Measurements from ENCODE around the gene XPR1.

The XPR1 gene

DNA sequence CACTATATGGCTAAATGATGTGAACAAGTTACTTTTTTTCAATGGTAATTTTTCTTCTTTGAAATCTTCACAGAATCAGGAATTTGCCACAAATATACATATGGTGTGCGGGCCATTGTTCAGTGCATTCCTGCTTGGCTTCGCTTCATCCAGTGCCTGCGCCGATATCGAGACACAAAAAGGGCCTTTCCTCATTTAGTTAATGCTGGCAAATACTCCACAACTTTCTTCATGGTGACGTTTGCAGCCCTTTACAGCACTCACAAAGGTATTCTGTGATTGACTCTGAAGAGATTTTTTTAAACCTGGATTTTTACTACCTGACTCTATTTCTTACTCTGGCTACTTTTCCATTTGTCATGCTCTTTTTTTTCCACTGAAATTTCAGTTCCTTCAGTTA lies 204.6 kb downstream of the XPR1 start:
- no peak for DNase-seq (ENCODE audit: low spot score)
- in situ Hi-C loops (cut with MboI; ENCODE audit: low sequenced_read_pairs, unreplicated experiment), result no loop called here
- TF ChIP-seq, protein P1, sequence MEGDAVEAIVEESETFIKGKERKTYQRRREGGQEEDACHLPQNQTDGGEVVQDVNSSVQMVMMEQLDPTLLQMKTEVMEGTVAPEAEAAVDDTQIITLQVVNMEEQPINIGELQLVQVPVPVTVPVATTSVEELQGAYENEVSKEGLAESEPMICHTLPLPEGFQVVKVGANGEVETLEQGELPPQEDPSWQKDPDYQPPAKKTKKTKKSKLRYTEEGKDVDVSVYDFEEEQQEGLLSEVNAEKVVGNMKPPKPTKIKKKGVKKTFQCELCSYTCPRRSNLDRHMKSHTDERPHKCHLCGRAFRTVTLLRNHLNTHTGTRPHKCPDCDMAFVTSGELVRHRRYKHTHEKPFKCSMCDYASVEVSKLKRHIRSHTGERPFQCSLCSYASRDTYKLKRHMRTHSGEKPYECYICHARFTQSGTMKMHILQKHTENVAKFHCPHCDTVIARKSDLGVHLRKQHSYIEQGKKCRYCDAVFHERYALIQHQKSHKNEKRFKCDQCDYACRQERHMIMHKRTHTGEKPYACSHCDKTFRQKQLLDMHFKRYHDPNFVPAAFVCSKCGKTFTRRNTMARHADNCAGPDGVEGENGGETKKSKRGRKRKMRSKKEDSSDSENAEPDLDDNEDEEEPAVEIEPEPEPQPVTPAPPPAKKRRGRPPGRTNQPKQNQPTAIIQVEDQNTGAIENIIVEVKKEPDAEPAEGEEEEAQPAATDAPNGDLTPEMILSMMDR (IDR thresholded peaks at IDR 0.05; ENCODE audit: borderline replicate concordance, control extremely low read depth, extremely low read depth, insufficient read depth, missing control alignments), result no peak

DNA sequence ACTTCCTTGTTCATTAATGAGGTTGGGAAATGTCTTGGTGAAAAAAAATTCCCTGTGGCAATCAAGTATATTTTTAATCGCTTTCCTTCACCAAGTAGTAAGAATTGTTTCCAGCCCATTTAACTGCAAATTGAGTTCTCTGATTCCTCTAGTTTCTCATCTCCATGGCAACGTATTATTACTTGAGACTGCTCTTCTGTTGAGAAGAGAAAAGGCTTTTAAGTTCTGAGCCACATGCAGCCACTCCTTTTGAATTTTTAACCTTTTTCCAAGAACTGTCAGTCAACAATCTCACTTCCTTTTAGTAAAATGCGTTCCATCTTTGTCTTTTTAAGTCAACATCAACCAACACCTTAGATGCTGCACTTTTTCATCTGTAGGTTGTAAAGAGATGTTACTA lies 205.2 kb downstream of the XPR1 start:
- DNase-seq (ENCODE audit: low spot score), result no peak
- TF ChIP-seq, protein P1 (IDR thresholded peaks at IDR 0.05; ENCODE audit: borderline replicate concordance, control extremely low read depth, extremely low read depth, insufficient read depth, missing control alignments), result no peak
- in situ Hi-C loops (cut with MboI; ENCODE audit: low sequenced_read_pairs, unreplicated experiment), result no loop called here

DNA sequence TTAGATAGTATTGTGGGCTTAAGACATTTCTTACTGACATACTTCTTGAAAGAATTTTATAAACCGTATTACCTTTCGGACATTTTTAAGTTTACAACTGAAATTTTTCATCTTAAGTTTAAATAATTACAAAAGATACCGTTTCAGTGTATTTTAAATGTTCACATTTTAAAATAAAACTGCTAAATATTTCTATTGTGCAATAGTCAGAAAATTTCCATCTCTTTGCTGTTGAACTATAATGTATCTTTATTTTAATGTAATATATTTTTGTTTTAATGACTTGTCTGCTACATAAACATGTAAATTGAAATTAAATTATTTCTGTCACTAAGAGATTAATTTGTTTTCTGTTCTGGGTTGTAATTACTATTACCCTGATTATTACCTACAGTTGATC lies 206.7 kb downstream of the XPR1 start:
- in situ Hi-C loops (cut with MboI; ENCODE audit: low sequenced_read_pairs, unreplicated experiment), result no loop called here
- DNase-seq (ENCODE audit: low spot score), result no peak
- TF ChIP-seq, protein P1 (IDR thresholded peaks at IDR 0.05; ENCODE audit: borderline replicate concordance, control extremely low read depth, extremely low read depth, insufficient read depth, missing control alignments), result no peak

DNA sequence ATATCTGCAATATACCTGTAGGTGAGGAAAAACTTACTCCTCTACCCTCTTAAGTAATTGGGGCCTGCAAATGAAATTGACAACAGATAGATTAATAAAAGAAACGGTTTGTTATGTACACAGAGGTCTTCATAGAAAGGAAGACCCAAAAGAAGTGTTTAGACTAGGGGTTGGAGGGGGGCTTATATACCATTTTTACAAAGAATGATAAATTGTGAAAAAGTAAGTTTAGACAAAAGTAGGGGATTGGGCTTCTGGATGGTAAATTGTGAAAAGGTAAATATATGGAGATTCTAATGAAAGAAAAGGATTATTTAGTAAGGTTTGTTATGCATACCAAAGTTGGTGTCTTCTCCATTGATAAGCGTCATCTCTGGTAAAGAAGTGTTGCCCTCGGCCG lies 207.7 kb downstream of the XPR1 start:
- in situ Hi-C loops (cut with MboI; ENCODE audit: low sequenced_read_pairs, unreplicated experiment), result no loop called here
- DNase-seq (ENCODE audit: low spot score), result no peak
- TF ChIP-seq, protein P1 (IDR thresholded peaks at IDR 0.05; ENCODE audit: borderline replicate concordance, control extremely low read depth, extremely low read depth, insufficient read depth, missing control alignments), result no peak

DNA sequence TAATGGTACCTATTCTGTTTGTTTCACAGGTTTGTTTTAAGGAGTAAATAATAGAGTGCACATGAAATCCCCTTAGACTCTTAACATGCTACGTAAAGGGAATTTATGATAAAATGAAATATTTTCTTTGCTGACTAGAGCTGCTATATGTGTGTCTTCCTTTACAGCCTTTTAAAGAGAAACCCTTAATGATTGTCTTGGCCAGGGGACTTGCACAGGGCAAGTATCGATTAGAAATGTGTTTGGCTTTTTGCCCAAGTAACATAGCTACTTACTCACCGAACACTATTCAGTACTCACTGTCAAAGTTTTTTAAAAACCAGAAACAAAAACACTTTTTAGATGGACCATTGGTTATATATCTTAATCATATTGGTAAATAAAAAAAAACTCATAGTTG lies 209.6 kb downstream of the XPR1 start:
- in situ Hi-C loops (cut with MboI; ENCODE audit: low sequenced_read_pairs, unreplicated experiment), result no loop called here
- TF ChIP-seq, protein P1 (IDR thresholded peaks at IDR 0.05; ENCODE audit: borderline replicate concordance, control extremely low read depth, extremely low read depth, insufficient read depth, missing control alignments), result no peak
- DNase-seq (ENCODE audit: low spot score), result no peak

DNA sequence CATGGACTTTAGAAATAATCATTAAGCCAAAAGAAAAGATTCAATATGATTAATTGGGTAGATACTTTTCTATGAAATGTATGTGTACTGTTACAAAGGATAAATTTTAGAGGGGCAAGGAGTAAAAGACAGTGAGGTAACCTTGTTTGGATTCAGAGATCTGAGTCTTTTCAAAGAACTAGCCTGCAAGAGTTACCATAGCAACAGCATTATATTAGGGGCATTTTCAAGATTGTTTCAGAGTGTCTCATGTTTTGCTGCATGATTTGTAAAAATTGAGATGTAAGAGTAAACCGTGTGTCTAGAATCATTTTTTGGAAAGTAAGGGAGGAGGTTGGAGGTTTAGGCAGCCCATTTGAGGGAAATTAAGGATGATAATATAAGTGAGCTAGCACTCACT lies 210.2 kb downstream of the XPR1 start:
- no peak for DNase-seq (ENCODE audit: low spot score)
- TF ChIP-seq, protein P1 (IDR thresholded peaks at IDR 0.05; ENCODE audit: borderline replicate concordance, control extremely low read depth, extremely low read depth, insufficient read depth, missing control alignments), result no peak
- in situ Hi-C loops (cut with MboI; ENCODE audit: low sequenced_read_pairs, unreplicated experiment), result no loop called here
